NCI-H226 (cell line): ENCODE measurements around the gene MLN.
A peak's percentile ranks its signal among the peaks of the same experiment; 100 is the strongest.

Experiments
- DNase-seq: peaks from one replicate; pipeline ENCODE4 v3.0.0-alpha.2; 2015

The MLN gene

GRCh38 chr6:33803571-33804053 lies at the start of gene MLN:
Gene MLN, minus strand, starts transcription at chr6:33804003. Its CDS starts 2,840 bp downstream, at chr6:33801163.
- DNase-seq = no peak

- DNase-seq = no peak
These were observed 49.2 kb upstream of the MLN start for GRCh38 chr6:33853026-33853425.

- DNase-seq = peak; percentile 27
These were observed 48.2 kb upstream of the MLN start for GRCh38 chr6:33851959-33852358.

- no peak for DNase-seq
These were observed 47.2 kb upstream of the MLN start for GRCh38 chr6:33850869-33851541.

GRCh38 chr6:33850296-33850695 lies 46.5 kb upstream of the MLN start:
- no peak for DNase-seq

GRCh38 chr6:33849500-33850075 lies 45.8 kb upstream of the MLN start:
- DNase-seq = no peak

GRCh38 chr6:33848484-33848883 lies 44.7 kb upstream of the MLN start:
- DNase-seq = no peak

- no peak for DNase-seq
These were observed 44.1 kb upstream of the MLN start for GRCh38 chr6:33847867-33848266.

GRCh38 chr6:33847078-33847477 lies 43.3 kb upstream of the MLN start:
- DNase-seq = no peak

- DNase-seq = no peak
These were observed 42.4 kb upstream of the MLN start for GRCh38 chr6:33846226-33846625.

- DNase-seq = no peak
These were observed 41.4 kb upstream of the MLN start for GRCh38 chr6:33845031-33845745.

GRCh38 chr6:33843131-33844121 lies 39.6 kb upstream of the MLN start:
- DNase-seq = no peak

- no peak for DNase-seq
These were observed 38.1 kb upstream of the MLN start for GRCh38 chr6:33841868-33842267.

- DNase-seq = no peak
These were observed 37.3 kb upstream of the MLN start for GRCh38 chr6:33841070-33841469.

GRCh38 chr6:33840048-33840926 lies 36.5 kb upstream of the MLN start:
- DNase-seq = peak; percentile 99

GRCh38 chr6:33839399-33840047 lies 35.7 kb upstream of the MLN start:
- DNase-seq = no peak

GRCh38 chr6:33838983-33839382 lies 35.2 kb upstream of the MLN start:
- no peak for DNase-seq

- DNase-seq = peak; percentile 85
These were observed 34.3 kb upstream of the MLN start for GRCh38 chr6:33837971-33838665.

- no peak for DNase-seq
These were observed 33.1 kb upstream of the MLN start for GRCh38 chr6:33836806-33837469.
